A673 (cell line): ENCODE data around the gene TNRC6C. TPM values are rescaled to one million over a fixed set of nuclear protein-coding genes. Genes with fewer than 3 reads are reported as not detected.
"Not testable (repeated sequence)": the region's sequence is repeated elsewhere in the genome, so short reads cannot be mapped to it uniquely, and the experiment has no call there.

Experiments
- BruUV-seq: library from RNA; stranded (reverse); fragments of 400-500 nt; replicated peaks from 2 replicates; lab custom pipeline; 2021; lab: Mats Ljungman, UMichigan
- CTCF ChIA-PET: fragments of 300-600 bp; sonication (Branson Sonifier 250); formaldehyde crosslinking; loops from one replicate; lab custom pipeline; 2022; ENCODE audit warnings: antibody characterized with exemption; lab: Charles Lee
- POLR2A ChIA-PET: fragments of 300-600 bp; sonication (Branson Sonifier 250); formaldehyde crosslinking; loops from one replicate; lab custom pipeline; 2022; ENCODE audit warnings: antibody characterized with exemption; ENCODE audit not compliant: low non-redundant PET; lab: Charles Lee
- DNase-seq: peaks from one replicate; pipeline ENCODE4 v3.0.0-alpha.2; 2015; ENCODE audit warnings: low spot score
- H3K27ac ChIP-seq: fragments of 200-600 bp; sonication (generic); 2 replicates; pipeline ENCODE4 v1.5.1; 2016; ENCODE audit warnings: mixed run types, low read depth, mild to moderate bottlenecking, mixed read lengths, antibody characterized with exemption, low read length; ENCODE audit not compliant: poor library complexity, severe bottlenecking
- H3K27me3 ChIP-seq: fragments of 200-600 bp; sonication (generic); replicated peaks from 2 replicates; pipeline ENCODE4 v1.6.1; 2017; ENCODE audit warnings: mixed run types, low read depth, mild to moderate bottlenecking, mixed read lengths, antibody characterized with exemption, low read length; ENCODE audit not compliant: insufficient read depth, poor library complexity
- H3K36me3 ChIP-seq: fragments of 200-600 bp; sonication (generic); 2 replicates; pipeline ENCODE4 v1.6.1; 2016; ENCODE audit warnings: mixed run types, mild to moderate bottlenecking, mixed read lengths, antibody characterized with exemption, low read length; ENCODE audit not compliant: insufficient read depth, poor library complexity, severe bottlenecking
- H3K4me1 ChIP-seq: fragments of 200-600 bp; sonication (generic); 2 replicates; pipeline ENCODE4 v1.6.1; 2017; ENCODE audit warnings: mixed run types, mild to moderate bottlenecking, mixed read lengths, antibody characterized with exemption, low read length; ENCODE audit not compliant: insufficient read depth, poor library complexity, severe bottlenecking
- H3K4me3 ChIP-seq: fragments of 200-600 bp; sonication (generic); 2 replicates; pipeline ENCODE4 v1.5.1; 2016; ENCODE audit warnings: low read depth, mixed run types, mild to moderate bottlenecking, mixed read lengths, low read length; ENCODE audit not compliant: poor library complexity, severe bottlenecking
- H3K9me3 ChIP-seq: fragments of 200-600 bp; sonication (generic); 2 replicates; pipeline ENCODE4 v1.6.1; 2016; ENCODE audit warnings: mixed run types, low read depth, mild to moderate bottlenecking, mixed read lengths, antibody characterized with exemption, low read length; ENCODE audit not compliant: poor library complexity, severe bottlenecking
- CTCF ChIP-seq: fragments of 300-800, 200-600 bp; sonication (generic); conservative IDR thresholded peaks from 2 replicates; pipeline ENCODE4 v1.5.1; 2017; ENCODE audit warnings: low read depth, mild to moderate bottlenecking, antibody characterized with exemption, low read length, moderate library complexity, mixed read lengths
- EZH2 ChIP-seq: fragments of 200-600 bp; sonication (generic); IDR thresholded peaks from 2 replicates; pipeline ENCODE4 v1.6.1; 2017; ENCODE audit warnings: borderline replicate concordance, low read depth, mild to moderate bottlenecking, mixed read lengths, antibody characterized with exemption, low read length; ENCODE audit not compliant: poor library complexity, severe bottlenecking
- intact Hi-C: fragments of 100-400 bp; cut with micrococcal nuclease; formaldehyde crosslinking; loops from one replicate; pipeline ENCODE4 v1.10.0; 2022; ENCODE audit not compliant: unreplicated experiment
- total RNA-seq: library from RNA; stranded (reverse); gene quantifications from 2 replicates; pipeline ENCODE4 v1.2.3, GENCODE V29; 2021

The TNRC6C gene
- total RNA-seq, 1 experiment from 2014 or later: 26.7 TPM

- intact Hi-C loops: loop anchor here (2.0 kb wide), 2 partner anchors 63 to 137 kb away; no protein-coding TSS in a partner anchor
Observed at GRCh38 chr17:78113804-78114785, 155.6 kb downstream of the TNRC6C start.

GRCh38 chr17:78114831-78115723 is 156.6 kb downstream of the TNRC6C start:
- H3K27me3 ChIP-seq: no peaks in the 10 kb centered on the region
- no peak overlapping the region for H3K4me3 ChIP-seq
- no peak for DNase-seq
- TF ChIP-seq CTCF (no peak), EZH2 (no peak)
- intact Hi-C loops: no loop called here
- H3K27ac ChIP-seq: no peak overlapping the region
- no peaks in the 10 kb centered on the region for H3K9me3 ChIP-seq
- CTCF ChIA-PET: interaction anchor here (0.5 kb wide), 1 partner anchor 15 kb away, joined by 8 read pairs; no protein-coding TSS in a partner anchor
- POLR2A ChIA-PET: no interaction called here
- BruUV-seq: no TSS peak
- H3K36me3 ChIP-seq: no peaks in the 10 kb centered on the region
- no peaks in the 10 kb centered on the region for H3K4me1 ChIP-seq

More at GRCh38 chr17:78113804-78114785, 155.6 kb downstream of the TNRC6C start:
- POLR2A ChIA-PET: no interaction called here
- BruUV-seq: no TSS peak
- Histone ChIP-seq H3K27me3 (no peaks in the 10 kb centered on the region), H3K36me3 (no peaks in the 10 kb centered on the region), H3K4me1 (no peaks in the 10 kb centered on the region), H3K9me3 (no peaks in the 10 kb centered on the region), H3K27ac (no peak overlapping the region), H3K4me3 (no peak overlapping the region)
- TF ChIP-seq CTCF: no peak
- TF ChIP-seq EZH2: no peak
- no peak for DNase-seq
- CTCF ChIA-PET: interaction anchor here (0.5 kb wide), 1 partner anchor 14 kb away, joined by 8 read pairs; no protein-coding TSS in a partner anchor

GRCh38 chr17:78115803-78116202 is 157.3 kb downstream of the TNRC6C start:
- CTCF ChIA-PET, BruUV-seq, H3K9me3 ChIP-seq, H3K27ac ChIP-seq, H3K4me1 ChIP-seq, H3K27me3 ChIP-seq, H3K36me3 ChIP-seq, H3K4me3 ChIP-seq, DNase-seq, intact Hi-C loops: not testable (repeated sequence)
- POLR2A ChIA-PET: interaction anchor here (0.7 kb wide), 1 partner anchor 9 kb away, joined by 3 read pairs; no protein-coding TSS in a partner anchor
